Stimulated activated CD8-positive, alpha-beta memory T cell treated with anti-CD3 and anti-CD28 coated beads, Interleukin-12 subunit alpha, Interleukin-12 subunit beta, amount 100 ng/mL, for 24 hours (primary cell): ENCODE results near the gene LIPA.
"Not testable (repeated sequence)": the region's sequence is repeated elsewhere in the genome, so short reads cannot be mapped to it uniquely, and the experiment has no call there.

Experiments used
- DNase-seq: peaks from one replicate; pipeline ENCODE4 v3.0.0-alpha.2; 2020; ENCODE audit errors: extremely low read depth

Gene LIPA

GRCh38 chr10:89270153-89270483 is 18.5 kb upstream of the LIPA start:
- DNase-seq = no peak

DNA sequence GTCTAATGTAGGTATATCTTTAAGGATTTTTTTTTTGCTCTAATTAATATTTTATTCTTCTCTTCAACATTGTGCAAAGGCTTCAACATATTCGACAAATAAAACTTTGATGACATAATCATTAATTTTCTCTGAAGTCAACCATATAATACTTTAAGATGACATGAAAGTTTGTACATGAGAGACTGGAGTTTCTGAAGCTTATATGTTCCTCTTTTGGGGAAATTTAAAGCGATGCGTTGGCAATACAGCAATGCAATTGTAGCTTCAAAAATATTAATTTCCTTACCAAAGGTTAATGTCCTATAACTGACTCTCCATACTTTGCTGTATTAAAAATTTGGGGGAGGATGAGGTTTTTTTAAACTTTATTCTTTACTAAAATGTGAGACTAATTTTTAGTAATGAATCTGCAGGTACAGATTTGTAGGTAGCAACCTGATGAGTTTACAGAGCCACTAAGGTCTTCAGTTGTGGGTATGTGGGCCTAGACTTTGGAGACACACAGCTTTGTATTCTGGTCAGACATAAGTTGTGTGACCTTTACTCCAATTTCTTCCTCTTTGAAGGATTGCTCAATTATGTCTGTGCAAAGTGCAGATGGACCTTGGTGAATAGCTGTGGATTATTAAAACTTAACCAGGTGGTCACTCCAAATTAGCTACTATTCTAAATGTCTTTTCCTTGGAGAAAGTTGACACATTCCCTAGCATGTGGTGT is 18.0 kb upstream of the LIPA start:
- DNase-seq = no peak

GRCh38 chr10:89266721-89267453 is 15.3 kb upstream of the LIPA start:
- no peak for DNase-seq

DNA sequence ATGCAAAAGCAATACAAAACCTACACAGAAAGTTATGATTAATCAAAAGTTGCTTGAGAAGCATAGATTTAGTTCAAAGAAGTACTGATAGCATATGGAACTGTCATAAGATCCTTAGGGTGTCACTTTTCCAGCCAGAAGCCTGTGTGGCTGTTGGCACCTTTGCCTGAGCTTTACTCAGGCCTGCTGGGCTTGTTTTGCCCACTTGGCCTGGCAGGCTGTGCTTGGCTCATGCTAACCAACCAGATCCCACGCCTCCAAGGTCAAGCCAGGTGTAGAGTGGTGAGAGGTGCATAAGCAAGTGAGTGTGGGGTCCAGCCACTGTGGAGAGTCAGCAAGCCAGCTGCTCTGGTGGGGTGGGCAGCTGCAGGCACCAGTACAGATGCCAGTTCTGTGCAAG is 12.0 kb upstream of the LIPA start:
- DNase-seq = no peak

- DNase-seq = no peak
Observed at GRCh38 chr10:89263091-89263490, 11.5 kb upstream of the LIPA start.

DNA sequence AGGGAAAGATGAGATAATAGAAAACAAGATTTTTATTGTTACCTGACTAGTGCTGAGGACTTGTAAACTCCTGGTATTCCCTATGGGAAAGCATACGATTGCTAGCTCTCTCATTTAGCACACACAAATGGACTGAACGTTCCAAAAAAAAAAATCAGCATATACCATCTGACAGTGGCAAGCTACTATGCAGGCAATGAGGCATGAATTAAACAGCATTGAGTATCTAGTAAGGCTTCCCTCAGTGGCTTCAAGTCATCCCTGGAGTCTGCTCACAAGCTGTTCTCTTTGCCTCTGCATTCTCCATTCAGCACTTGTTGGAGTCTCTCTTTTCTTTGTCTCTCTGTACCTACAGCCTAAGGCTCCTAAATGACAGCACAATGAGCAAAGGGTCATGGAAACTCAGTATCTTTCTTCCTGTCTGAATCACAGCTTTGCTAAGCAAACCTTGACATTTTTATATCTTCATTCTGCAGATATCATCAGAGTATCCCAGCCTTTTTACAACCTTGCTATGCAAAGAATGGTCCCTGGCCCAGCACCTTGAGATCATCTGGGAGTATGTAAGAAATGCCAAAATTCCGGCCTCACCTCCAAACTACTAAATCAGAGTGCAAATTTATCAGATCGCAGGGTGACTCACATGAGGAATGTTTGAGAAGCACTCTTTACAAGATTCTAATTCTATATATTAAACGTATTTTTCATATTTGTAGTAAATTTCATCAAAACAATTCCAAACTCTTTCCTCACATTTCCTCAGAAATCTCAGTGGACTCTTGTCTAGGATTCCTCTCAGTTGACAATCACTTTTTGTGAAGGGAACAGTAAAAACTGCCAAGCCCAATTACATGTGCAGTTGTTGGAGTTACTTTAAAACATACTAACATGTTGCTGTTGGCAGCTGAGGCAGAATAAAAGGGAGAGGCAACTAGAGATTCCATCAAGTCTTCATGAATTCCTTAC is 10.8 kb upstream of the LIPA start:
- DNase-seq = no peak

DNA sequence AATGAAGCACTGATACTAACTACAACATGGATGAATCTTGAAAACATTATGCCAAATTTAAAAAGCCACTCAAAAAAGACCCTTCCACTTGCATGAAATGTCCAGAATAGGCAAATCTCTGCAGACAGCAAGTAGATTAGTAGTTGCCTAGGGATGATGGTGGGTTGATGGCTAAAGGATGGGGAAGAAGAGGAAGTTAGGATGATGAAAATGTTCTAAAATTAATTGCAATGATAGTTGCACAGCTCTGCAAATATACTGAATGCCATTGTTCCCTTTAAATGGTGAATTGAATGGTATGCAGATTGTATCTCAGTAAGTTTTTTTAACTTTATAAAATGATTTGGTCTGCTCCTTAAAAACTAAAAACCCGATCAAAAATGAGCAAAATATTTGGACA is 7.3 kb upstream of the LIPA start:
- DNase-seq = no peak

- no peak for DNase-seq
Observed at GRCh38 chr10:89257581-89257980, 6.0 kb upstream of the LIPA start.

GRCh38 chr10:89256962-89257361 is 5.4 kb upstream of the LIPA start:
- DNase-seq = no peak

- no peak for DNase-seq
Observed at GRCh38 chr10:89256340-89256739, 4.8 kb upstream of the LIPA start.

- DNase-seq = no peak
Observed at GRCh38 chr10:89255793-89256192, 4.2 kb upstream of the LIPA start.

DNA sequence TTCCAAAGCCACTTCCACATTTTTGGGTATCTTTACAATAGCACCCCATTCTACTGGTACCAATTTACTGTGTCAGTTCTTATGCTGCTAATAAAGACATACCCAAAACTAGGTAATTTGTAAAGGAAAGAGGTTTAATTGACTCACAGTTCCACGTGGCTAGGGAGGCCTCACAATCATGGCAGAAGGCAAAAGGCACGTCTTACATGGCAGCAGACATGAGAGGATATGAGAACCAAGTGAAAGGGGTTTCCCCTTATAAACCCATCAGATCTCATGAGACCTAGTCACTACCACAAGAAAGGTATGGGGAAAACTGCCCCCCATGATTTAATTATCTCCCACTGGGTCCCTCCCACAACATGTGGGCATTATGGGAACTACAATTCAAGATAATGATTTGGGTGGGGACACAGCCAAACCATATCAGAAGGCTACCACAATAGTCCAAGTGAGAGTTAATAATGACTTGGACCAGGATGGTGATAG is 3.6 kb upstream of the LIPA start:
- DNase-seq = not testable (repeated sequence)

DNA sequence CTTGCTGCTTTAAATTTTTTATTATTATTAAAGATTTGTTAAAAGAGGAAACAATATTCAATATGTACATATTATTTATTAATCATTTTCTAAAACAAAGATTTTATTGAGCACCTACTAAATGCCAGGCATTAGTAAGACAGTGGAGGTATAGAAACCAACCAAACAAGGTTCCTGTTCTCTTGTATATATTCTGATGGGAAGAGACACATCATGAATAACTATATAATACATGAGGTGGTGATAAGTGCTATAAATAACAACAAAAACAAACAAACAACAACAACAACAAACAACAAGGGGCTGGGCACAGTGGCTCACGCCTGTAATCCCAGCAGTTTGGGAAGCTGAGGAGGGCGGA is 630 bp upstream of the LIPA start:
- DNase-seq = no peak

- no peak for DNase-seq
Observed at GRCh38 chr10:89250865-89251408, 638 bp downstream of the LIPA start.

DNA sequence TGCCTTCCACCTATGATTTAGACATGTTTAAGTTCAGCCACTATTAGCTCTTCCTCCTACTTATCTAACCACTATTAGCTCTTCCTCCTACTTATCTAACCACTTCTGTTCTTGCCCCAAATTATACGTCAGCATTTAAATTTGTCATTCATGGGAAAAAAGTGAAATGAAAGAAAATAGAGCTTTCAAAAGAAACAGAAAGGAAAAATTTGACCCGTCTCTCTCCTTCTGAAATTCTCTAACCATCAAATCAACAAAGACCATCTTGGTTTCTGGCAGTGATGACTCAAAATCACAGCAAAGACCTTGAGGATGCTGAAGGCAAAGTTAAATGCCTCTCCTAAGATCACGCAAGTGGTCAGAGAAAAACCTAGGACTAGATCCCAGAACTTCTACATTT is 2.6 kb downstream of the LIPA start:
- DNase-seq = no peak

GRCh38 chr10:89247623-89248022 is 4.0 kb downstream of the LIPA start:
- DNase-seq = not testable (repeated sequence)

GRCh38 chr10:89245802-89246201 is 5.8 kb downstream of the LIPA start:
- no peak for DNase-seq

- DNase-seq = no peak
Observed at GRCh38 chr10:89242840-89243568, 8.6 kb downstream of the LIPA start.

- no peak for DNase-seq
Observed at GRCh38 chr10:89242345-89242684, 9.3 kb downstream of the LIPA start.

DNA sequence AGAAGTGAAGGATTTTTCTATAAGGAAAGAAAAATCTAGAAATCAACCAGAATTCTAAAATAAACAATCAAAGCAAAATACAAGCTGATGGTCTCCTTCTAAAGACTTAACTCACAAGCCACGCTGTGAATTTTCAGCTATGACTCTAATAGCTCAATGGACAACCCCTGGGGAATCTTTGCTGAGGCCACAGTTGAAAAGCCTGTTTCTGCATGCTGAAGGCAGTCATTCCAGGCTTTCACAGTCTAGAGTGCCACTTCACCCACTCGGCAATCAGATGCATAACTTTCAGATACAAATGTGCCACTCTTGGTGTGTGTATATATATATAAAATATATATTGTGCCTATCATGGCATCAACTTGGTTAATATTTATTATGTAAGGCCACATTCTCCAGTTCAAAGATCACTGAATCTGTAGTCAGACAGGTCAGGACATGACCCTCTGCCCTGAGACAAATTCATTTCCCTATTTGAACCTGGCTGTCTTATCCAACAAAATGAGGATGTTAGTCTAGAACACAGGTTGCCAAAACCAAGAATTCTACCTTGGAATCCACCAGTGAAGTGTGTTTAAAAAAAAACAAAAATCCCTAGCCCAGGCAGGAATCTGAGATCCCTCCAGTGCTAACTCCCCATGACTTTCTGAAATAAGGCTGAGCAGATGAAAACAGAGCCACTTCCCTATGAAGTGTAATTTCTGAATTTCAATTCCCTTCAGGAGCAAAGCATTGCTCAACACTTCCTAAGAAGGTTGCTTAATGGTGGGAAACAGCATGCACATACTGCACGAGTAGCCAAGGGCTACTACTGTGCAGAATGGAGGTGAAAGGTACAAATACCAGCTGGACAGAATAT is 9.9 kb downstream of the LIPA start:
- no peak for DNase-seq

GRCh38 chr10:89241026-89241425 is 10.5 kb downstream of the LIPA start:
- no peak for DNase-seq
